DOHH2 (cell line): ENCODE measurements around the gene SF3A1.

Experiments
- H3F3A ChIP-seq: fragments of 200-600 bp; sonication (generic), shearing (Covaris generic); 2 replicates; pipeline ENCODE4 v1.6.0; 2016; ENCODE audit warnings: antibody characterized with exemption, mild to moderate bottlenecking; ENCODE audit not compliant: control insufficient read depth, insufficient read depth
- H3K27ac ChIP-seq: fragments of 200-600 bp; sonication (generic); 2 replicates; pipeline ENCODE4 v1.5.1; 2014; ENCODE audit warnings: low read depth, mild to moderate bottlenecking, low read length, moderate library complexity
- H3K27me3 ChIP-seq: fragments of 200-600 bp; sonication (generic); 2 replicates; pipeline ENCODE4 v1.6.1; 2014; ENCODE audit warnings: mild to moderate bottlenecking, low read length, mixed read lengths; ENCODE audit not compliant: control insufficient read depth
- H3K36me3 ChIP-seq: fragments of 200-600 bp; sonication (generic); 2 replicates; pipeline ENCODE4 v1.6.1; 2014; ENCODE audit warnings: mild to moderate bottlenecking, low read length, moderate library complexity, mixed read lengths; ENCODE audit not compliant: control insufficient read depth
- H3K4me1 ChIP-seq: fragments of 200-600 bp; sonication (generic); 2 replicates; pipeline ENCODE4 v1.6.1; 2014; ENCODE audit warnings: mild to moderate bottlenecking, low read length, mixed read lengths; ENCODE audit not compliant: control insufficient read depth
- H3K4me2 ChIP-seq: fragments of 200-600 bp; sonication (generic); 2 replicates; pipeline ENCODE4 v1.6.0; 2014; ENCODE audit warnings: mild to moderate bottlenecking, low read length, moderate library complexity
- H3K4me3 ChIP-seq: fragments of 200-600 bp; sonication (generic); 2 replicates; pipeline ENCODE4 v1.5.1; 2014; ENCODE audit warnings: mild to moderate bottlenecking, low read length, mixed read lengths
- H3K79me2 ChIP-seq: fragments of 200-600 bp; sonication (generic); 2 replicates; pipeline ENCODE4 v1.6.1; 2014; ENCODE audit warnings: mild to moderate bottlenecking, low read length, mixed read lengths; ENCODE audit not compliant: control insufficient read depth
- H3K9me2 ChIP-seq: fragments of 200-600 bp; sonication (generic); replicated peaks from 2 replicates; pipeline ENCODE4 v1.6.1; 2014; ENCODE audit warnings: mild to moderate bottlenecking, low read length, mixed read lengths; ENCODE audit not compliant: control insufficient read depth
- H3K9me3 ChIP-seq: fragments of 200-600 bp; sonication (generic); 2 replicates; pipeline ENCODE4 v1.6.1; 2014; ENCODE audit warnings: antibody characterized with exemption, low read length, mixed read lengths; ENCODE audit not compliant: control insufficient read depth, insufficient read depth
- H4K20me1 ChIP-seq: fragments of 200-600 bp; sonication (generic); 2 replicates; pipeline ENCODE4 v1.6.0; 2014; ENCODE audit warnings: low read depth, mild to moderate bottlenecking, antibody characterized with exemption, low read length, moderate library complexity; ENCODE audit not compliant: control insufficient read depth, insufficient read depth
- EZH2phosphoT487 ChIP-seq: fragments of 200-600 bp; sonication (generic); IDR thresholded peaks from 2 replicates; pipeline ENCODE4 v1.6.1; 2017; ENCODE audit warnings: borderline replicate concordance, mild to moderate bottlenecking, antibody characterized with exemption, low read length, moderate library complexity, mixed read lengths
- TF ChIP-seq, protein P1 (sequence below): fragments of 200-600 bp; sonication (generic); IDR thresholded peaks from one replicate; pipeline ENCODE4 v1.5.1; 2014; ENCODE audit warnings: antibody characterized with exemption, mild to moderate bottlenecking, low read depth, low read length; ENCODE audit not compliant: poor library complexity, severe bottlenecking

SF3A1 gene

DNA sequence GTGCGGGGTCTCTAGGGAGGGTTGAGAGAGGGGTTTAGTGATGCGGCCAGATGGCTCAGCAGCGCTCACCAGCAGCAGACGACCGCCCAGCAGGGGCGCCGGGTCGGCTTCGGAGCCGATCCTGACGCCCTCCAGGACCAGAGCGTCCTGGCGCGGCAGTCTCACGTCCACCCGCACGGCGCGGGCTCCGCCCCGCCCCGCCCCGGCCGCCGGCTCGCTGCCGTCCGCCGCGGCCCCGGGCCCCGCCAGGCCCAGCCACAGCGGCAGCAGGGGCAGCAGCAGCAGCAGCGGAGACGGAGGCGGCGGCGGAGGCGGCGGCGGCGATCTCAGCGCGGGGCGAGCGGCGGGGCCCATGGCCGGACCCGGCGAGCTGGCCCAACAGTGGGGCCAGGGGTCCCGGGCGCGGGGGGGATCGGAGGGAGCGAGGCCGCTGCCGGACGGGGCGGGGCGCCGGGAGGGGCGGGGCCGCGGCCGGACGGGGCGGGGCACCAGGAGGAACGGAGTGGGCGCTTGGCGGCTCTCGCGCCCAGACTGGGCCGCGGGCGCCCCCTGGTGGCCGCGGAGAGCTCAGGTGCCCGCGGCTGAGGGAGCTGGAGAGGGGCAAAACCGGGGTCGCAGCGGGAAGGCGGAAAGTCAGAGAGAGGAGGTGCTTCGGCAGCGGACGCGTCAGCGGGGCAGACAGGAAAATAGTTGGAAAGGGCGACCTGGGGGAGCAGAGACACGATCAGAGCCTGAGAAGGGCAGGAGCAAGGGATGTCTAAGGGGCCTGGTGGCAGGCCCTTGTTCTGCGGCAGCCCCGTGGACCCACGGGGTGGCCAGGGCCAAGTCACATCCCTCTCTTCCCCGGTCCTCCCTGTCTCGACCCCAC is 30.5 kb upstream of the SF3A1 start, which contains the start of gene RNF215:
Gene RNF215 (minus strand): TSS at position 452 of the 868 bp plus-strand sequence. CDS start 98 bp downstream, at position 354.
- H4K20me1 ChIP-seq = no peaks in the 10 kb centered on the region
- no peak for TF ChIP-seq EZH2phosphoT487
- TF ChIP-seq, protein P1, sequence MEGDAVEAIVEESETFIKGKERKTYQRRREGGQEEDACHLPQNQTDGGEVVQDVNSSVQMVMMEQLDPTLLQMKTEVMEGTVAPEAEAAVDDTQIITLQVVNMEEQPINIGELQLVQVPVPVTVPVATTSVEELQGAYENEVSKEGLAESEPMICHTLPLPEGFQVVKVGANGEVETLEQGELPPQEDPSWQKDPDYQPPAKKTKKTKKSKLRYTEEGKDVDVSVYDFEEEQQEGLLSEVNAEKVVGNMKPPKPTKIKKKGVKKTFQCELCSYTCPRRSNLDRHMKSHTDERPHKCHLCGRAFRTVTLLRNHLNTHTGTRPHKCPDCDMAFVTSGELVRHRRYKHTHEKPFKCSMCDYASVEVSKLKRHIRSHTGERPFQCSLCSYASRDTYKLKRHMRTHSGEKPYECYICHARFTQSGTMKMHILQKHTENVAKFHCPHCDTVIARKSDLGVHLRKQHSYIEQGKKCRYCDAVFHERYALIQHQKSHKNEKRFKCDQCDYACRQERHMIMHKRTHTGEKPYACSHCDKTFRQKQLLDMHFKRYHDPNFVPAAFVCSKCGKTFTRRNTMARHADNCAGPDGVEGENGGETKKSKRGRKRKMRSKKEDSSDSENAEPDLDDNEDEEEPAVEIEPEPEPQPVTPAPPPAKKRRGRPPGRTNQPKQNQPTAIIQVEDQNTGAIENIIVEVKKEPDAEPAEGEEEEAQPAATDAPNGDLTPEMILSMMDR = peak; percentile 84
- H3K9me3 ChIP-seq = peaks cover 6% of the 10 kb centered on the region; the same call in 1 of the 2 replicates
- H3K4me1 ChIP-seq = peaks cover 22% of the 10 kb centered on the region
- H3K36me3 ChIP-seq = no peaks in the 10 kb centered on the region
- no peak within 1 kb of the TSS for H3K27ac ChIP-seq
- H3F3A ChIP-seq = no peaks in the 10 kb centered on the region
- peak within 1 kb of the TSS; percentile 67 for H3K4me3 ChIP-seq
- no peaks in the 10 kb centered on the region for H3K9me2 ChIP-seq
- peak within 1 kb of the TSS; percentile 85 for H3K4me2 ChIP-seq
- no peaks in the 10 kb centered on the region for H3K79me2 ChIP-seq
- no peaks in the 10 kb centered on the region for H3K27me3 ChIP-seq

DNA sequence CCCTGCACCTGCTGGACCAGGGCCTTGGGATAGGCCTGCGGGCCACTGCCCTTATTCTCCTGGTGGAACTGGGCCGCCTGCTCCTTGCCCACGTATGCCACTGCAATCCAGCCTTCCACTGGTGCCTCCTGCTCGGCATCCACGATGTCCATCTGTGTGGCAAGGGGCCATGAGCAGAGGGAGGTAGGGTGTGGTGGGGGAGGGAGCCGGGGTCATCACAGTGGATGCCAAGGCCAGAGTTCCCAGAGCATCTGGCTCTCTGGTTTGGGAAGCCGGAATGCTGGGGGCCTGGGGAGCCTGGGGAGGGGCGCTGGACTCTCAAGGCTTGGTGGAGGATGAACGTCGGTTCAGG is 29.9 kb upstream of the SF3A1 start:
- no peak for TF ChIP-seq EZH2phosphoT487
- TF ChIP-seq, protein P1 = no peak
- Histone ChIP-seq H3K27me3 (no peaks in the 10 kb centered on the region), H3F3A (no peaks in the 10 kb centered on the region), H3K27ac (no peak overlapping the region), H3K79me2 (no peaks in the 10 kb centered on the region), H3K4me2 (peak overlapping the region; percentile 56), H3K9me3 (peaks cover 6% of the 10 kb centered on the region; the same call in 1 of the 2 replicates), H4K20me1 (no peaks in the 10 kb centered on the region), H3K9me2 (no peaks in the 10 kb centered on the region), H3K36me3 (no peaks in the 10 kb centered on the region), H3K4me1 (peaks cover 16% of the 10 kb centered on the region), H3K4me3 (peak overlapping the region; percentile 67)

DNA sequence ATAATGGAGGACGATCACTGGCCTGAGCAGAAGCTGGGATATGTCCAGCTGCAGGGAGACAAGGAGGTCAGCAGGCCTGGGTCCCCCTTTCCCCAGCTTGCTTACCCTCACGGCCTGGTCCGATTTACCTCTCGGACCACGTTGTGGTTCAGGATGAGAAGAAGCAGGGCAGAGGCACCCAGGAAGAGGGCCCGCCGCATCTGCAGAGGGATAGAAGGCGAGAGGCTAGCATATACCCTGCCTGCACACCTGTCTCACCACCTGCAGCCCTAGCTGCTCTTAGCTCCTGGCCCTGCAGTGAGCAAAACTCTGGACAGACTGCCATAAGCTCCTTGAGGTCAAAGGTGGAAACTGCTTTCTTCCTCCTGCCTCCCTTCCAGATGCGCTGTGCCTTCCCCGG is 29.2 kb upstream of the SF3A1 start:
- TF ChIP-seq, protein P1 = no peak
- TF ChIP-seq EZH2phosphoT487 = no peak

More for the DNA sequence above, 29.2 kb upstream of the SF3A1 start:
- no peaks in the 10 kb centered on the region for H4K20me1 ChIP-seq
- no peaks in the 10 kb centered on the region for H3K9me2 ChIP-seq
- no peak overlapping the region for H3K27ac ChIP-seq
- no peaks in the 10 kb centered on the region for H3F3A ChIP-seq
- peaks cover 10% of the 10 kb centered on the region for H3K4me1 ChIP-seq
- H3K9me3 ChIP-seq = peaks cover 5% of the 10 kb centered on the region; the same call in 1 of the 2 replicates
- no peaks in the 10 kb centered on the region for H3K27me3 ChIP-seq
- no peak overlapping the region; the same call in 1 of the 2 replicates for H3K4me2 ChIP-seq
- no peaks in the 10 kb centered on the region for H3K79me2 ChIP-seq
- H3K36me3 ChIP-seq = no peaks in the 10 kb centered on the region
- no peak overlapping the region for H3K4me3 ChIP-seq
